Transverse colon (tissue), 3 donors: ENCODE results near the gene PDZD2.

Experiments used
- CTCF ChIP-seq, 5 experiments: fragments of 200-600 bp in 3 of 5; fragments of 450-650 bp in 2 of 5; sonication (generic) in 3 of 5; IDR thresholded peaks; 1 replicate in 2 of 5; 2 replicates in 3 of 5; pipeline ENCODE4 v1.5.1; 2016 to 2017; ENCODE audit warnings: antibody characterized with exemption in 5 of 5, inconsistent platforms in 3 of 5, mild to moderate bottlenecking in 2 of 5, moderate library complexity in 1 of 5
- POLR2A ChIP-seq: fragments of 450-650 bp; IDR thresholded peaks from one replicate; pipeline ENCODE4 v1.6.1; 2016; ENCODE audit warnings: antibody characterized with exemption, mild to moderate bottlenecking, moderate library complexity

GRCh38 chr5:31786090-31786631, 147.2 kb downstream of the PDZD2 start:
- TF ChIP-seq POLR2A (no peak), CTCF (IDR thresholded peaks at IDR 0.05) (no peak)
